IMR-90 (cell line): Measurements from ENCODE around the gene ZSCAN23. TPM values are rescaled to one million over a fixed set of nuclear protein-coding genes. Genes with fewer than 3 reads are reported as not detected.

Experiments used
- ATAC-seq: fragments of 200-7000 bp; cut with Tn5 transposase; 2 replicates; pipeline ENCODE4 v1.9.1; 2020; ENCODE audit warnings: low read depth, mild to moderate bottlenecking, moderate library complexity
- BruUV-seq: library from RNA; stranded (reverse); fragments of 400-500 nt; replicated peaks from 2 replicates; lab custom pipeline; 2021; lab: Mats Ljungman, UMichigan
- CTCF ChIA-PET: fragments of 300-600 bp; formaldehyde crosslinking; extraction: SDS; loops from one replicate; lab custom pipeline; 2021; ENCODE audit warnings: antibody characterized with exemption; lab: Yijun Ruan, JAX
- POLR2A ChIA-PET: fragments of 300-600 bp; sonication (Branson Sonifier 250); formaldehyde crosslinking; loops from one replicate; lab custom pipeline; 2022; ENCODE audit warnings: antibody characterized with exemption; ENCODE audit not compliant: unreplicated experiment; lab: Charles Lee
- DNase-seq: peaks from one replicate; pipeline ENCODE4 v3.0.0; 2013
- H2AFZ ChIP-seq: replicated peaks from 2 replicates; pipeline ENCODE3; 2013; ENCODE audit warnings: low read length, mild to moderate bottlenecking; ENCODE audit not compliant: poor library complexity
- H2AK5ac ChIP-seq: 2 replicates; pipeline ENCODE4 v1.6.1; 2013; ENCODE audit warnings: low read depth, low read length, inconsistent platforms
- H2AK9ac ChIP-seq: replicated peaks from 2 replicates; pipeline ENCODE3; 2013; ENCODE audit warnings: mild to moderate bottlenecking, low read depth, low read length, moderate library complexity; ENCODE audit not compliant: poor library complexity
- H2BK120ac ChIP-seq: 2 replicates; pipeline ENCODE4 v1.6.1; 2013; ENCODE audit warnings: low read depth, low read length, inconsistent platforms
- H2BK15ac ChIP-seq: 3 replicates; pipeline ENCODE4 v1.6.1; 2013; ENCODE audit warnings: low read depth, low read length, inconsistent platforms
- H2BK20ac ChIP-seq: 2 replicates; pipeline ENCODE4 v1.6.1; 2013; ENCODE audit warnings: low read depth, mild to moderate bottlenecking, inconsistent platforms, low read length, moderate library complexity
- H2BK5ac ChIP-seq: 2 replicates; pipeline ENCODE4 v1.6.1; 2013; ENCODE audit warnings: mild to moderate bottlenecking, low read depth, low read length, inconsistent platforms; ENCODE audit not compliant: poor library complexity, severe bottlenecking
- H3K14ac ChIP-seq: replicated peaks from 2 replicates; pipeline ENCODE4 v1.6.1; 2013; ENCODE audit warnings: low read depth, low read length, inconsistent platforms
- H3K18ac ChIP-seq: 2 replicates; pipeline ENCODE4 v1.6.1; 2013; ENCODE audit warnings: low read depth, low read length, control low read depth
- H3K23ac ChIP-seq: 2 replicates; pipeline ENCODE4 v1.6.1; 2013; ENCODE audit warnings: low read depth, low read length, inconsistent platforms
- H3K27ac ChIP-seq: 2 replicates; pipeline ENCODE4 v1.5.1; 2013; ENCODE audit warnings: mild to moderate bottlenecking, control low read depth, low read length; ENCODE audit not compliant: insufficient read depth
- H3K27me3 ChIP-seq: 2 replicates; pipeline ENCODE4 v1.6.1; 2013; ENCODE audit warnings: low read length; ENCODE audit not compliant: control insufficient read depth, insufficient read depth
- H3K36me3 ChIP-seq: 2 replicates; pipeline ENCODE4 v1.6.1; 2013; ENCODE audit warnings: low read length, mixed read lengths; ENCODE audit not compliant: control insufficient read depth, insufficient read depth
- H3K4ac ChIP-seq: 2 replicates; pipeline ENCODE4 v1.6.1; 2013; ENCODE audit warnings: low read depth, low read length, inconsistent platforms
- H3K4me1 ChIP-seq: 2 replicates; pipeline ENCODE4 v1.6.1; 2013; ENCODE audit warnings: low read length, mixed read lengths; ENCODE audit not compliant: control insufficient read depth, insufficient read depth
- H3K4me2 ChIP-seq: 2 replicates; pipeline ENCODE4 v1.6.1; 2013; ENCODE audit warnings: low read depth, mild to moderate bottlenecking, control low read depth, low read length, moderate library complexity
- H3K4me3 ChIP-seq: 2 replicates; pipeline ENCODE4 v1.5.1; 2013; ENCODE audit warnings: low read depth, mild to moderate bottlenecking, control low read depth, low read length, moderate library complexity; ENCODE audit not compliant: insufficient read depth
- H3K56ac ChIP-seq: 2 replicates; pipeline ENCODE4 v1.6.1; 2013; ENCODE audit warnings: low read length, inconsistent platforms; ENCODE audit not compliant: insufficient read depth; ENCODE audit errors: extremely low read depth
- H3K79me1 ChIP-seq, 2 experiments: 2 replicates each; pipeline ENCODE4 v1.6.1; 2013; ENCODE audit warnings: low read length in 2 of 2, inconsistent platforms in 1 of 2, low read depth in 1 of 2
- H3K9ac ChIP-seq: 2 replicates; pipeline ENCODE4 v1.6.1; 2013; ENCODE audit warnings: low read depth, low read length, control low read depth
- H3K9me1 ChIP-seq: 2 replicates; pipeline ENCODE4 v1.6.1; 2013; ENCODE audit warnings: low read length, inconsistent platforms; ENCODE audit not compliant: insufficient read depth
- H3K9me3 ChIP-seq: 2 replicates; pipeline ENCODE4 v1.6.1; 2013; ENCODE audit warnings: low read length; ENCODE audit not compliant: control insufficient read depth, insufficient read depth
- H4K20me1 ChIP-seq: 2 replicates; pipeline ENCODE4 v1.6.1; 2013; ENCODE audit warnings: low read length, inconsistent platforms; ENCODE audit not compliant: insufficient read depth
- H4K5ac ChIP-seq: 2 replicates; pipeline ENCODE4 v1.6.1; 2013; ENCODE audit warnings: mild to moderate bottlenecking, low read depth, low read length, control low read depth
- H4K8ac ChIP-seq, 2 experiments: 2 replicates each; pipeline ENCODE4 v1.6.1; 2013; ENCODE audit warnings: low read depth in 2 of 2, low read length in 2 of 2, control low read depth in 1 of 2, inconsistent platforms in 1 of 2
- H4K91ac ChIP-seq: 2 replicates; pipeline ENCODE4 v1.6.1; 2013; ENCODE audit warnings: low read depth, low read length, inconsistent platforms; ENCODE audit not compliant: insufficient read depth
- BHLHE40 ChIP-seq: fragments of 150-350 bp; IDR thresholded peaks from 2 replicates; pipeline ENCODE4 v1.6.1; 2016; ENCODE audit warnings: mild to moderate bottlenecking, low read depth, low read length
- CEBPB ChIP-seq: IDR thresholded peaks from 2 replicates; pipeline ENCODE4 v1.6.1; 2012; ENCODE audit warnings: low read depth, low read length, improper control_type of control experiment
- CHD1 ChIP-seq: IDR thresholded peaks from 2 replicates; pipeline ENCODE4 v1.6.1; 2012; ENCODE audit warnings: low read depth, low read length, improper control_type of control experiment
- MAFK ChIP-seq: IDR thresholded peaks from 2 replicates; pipeline ENCODE4 v1.6.1; 2012; ENCODE audit warnings: low read depth, low read length, improper control_type of control experiment
- MXI1 ChIP-seq: IDR thresholded peaks from 2 replicates; pipeline ENCODE4 v1.6.1; 2012; ENCODE audit warnings: low read depth, mild to moderate bottlenecking, low read length, moderate library complexity, borderline replicate concordance
- NFE2L2 ChIP-seq: fragments of 150-350 bp; IDR thresholded peaks from 2 replicates; pipeline ENCODE4 v1.6.1; 2016; ENCODE audit warnings: low read depth, mild to moderate bottlenecking, low read length
- POLR2A ChIP-seq: IDR thresholded peaks from 2 replicates; pipeline ENCODE4 v1.6.1; 2012; ENCODE audit warnings: mild to moderate bottlenecking, low read depth, low read length
- RAD21 ChIP-seq: IDR thresholded peaks from 2 replicates; pipeline ENCODE4 v1.6.1; 2012; ENCODE audit warnings: low read length, improper control_type of control experiment
- RCOR1 ChIP-seq: IDR thresholded peaks from 2 replicates; pipeline ENCODE4 v1.6.1; 2012; ENCODE audit warnings: mild to moderate bottlenecking, low read length, improper control_type of control experiment; ENCODE audit not compliant: insufficient replicate concordance
- RFX5 ChIP-seq: IDR thresholded peaks from 2 replicates; pipeline ENCODE4 v1.8.0; 2012; ENCODE audit warnings: low read depth, mild to moderate bottlenecking, low read length, moderate library complexity
- WGBS, 2 experiments: methylation state at CpG; one replicate each; pipeline versions ENCODE4 v1.1.5 to v1.1.7; 2013; ENCODE audit warnings: missing lambda C conversion rate in 2 of 2; ENCODE audit not compliant: insufficient read length in 1 of 2; ENCODE audit errors: extremely low coverage in 2 of 2; 5-methylcytosine and 5-hydroxymethylcytosine counted together
- dilution Hi-C: fragments of 300-500 bp; cut with HindIII; formaldehyde crosslinking; loops from one replicate; pipeline ENCODE4 v1.14.3; 2018; ENCODE audit warnings: low sequenced_read_pairs; ENCODE audit not compliant: unreplicated experiment
- in situ Hi-C: fragments of 300-500 bp; cut with MboI; formaldehyde crosslinking; loops from 3 replicates; pipeline ENCODE4 v1.14.3; 2019; ENCODE audit warnings: low sequenced_read_pairs, inconsistent platforms, mixed read lengths
- intact Hi-C: fragments of 100-400 bp; cut with micrococcal nuclease; formaldehyde crosslinking; loops from 2 replicates; pipeline ENCODE4 v1.10.0; 2022
- polyA plus RNA-seq, 3 experiments: library from polyadenylated mRNA; depleted of rRNA; stranded (reverse); fragments of >200 nt; gene quantifications; 2 replicates each; pipeline ENCODE4 v1.2.3, GENCODE V29; 2012; ENCODE audit warnings: low replicate concordance in 1 of 3
- total RNA-seq: library from RNA; depleted of rRNA; stranded (reverse); fragments of >200 nt; gene quantifications from 2 replicates; pipeline ENCODE4 v1.2.3, GENCODE V29; 2012
- TF ChIP-seq, protein P1 (sequence below): fragments of 150-350 bp; IDR thresholded peaks from 2 replicates; pipeline ENCODE4 v1.6.1; 2016; ENCODE audit warnings: low read depth, mild to moderate bottlenecking, low read length, moderate library complexity, borderline replicate concordance
- TF ChIP-seq, protein P2 (sequence below): fragments of 150-350 bp; IDR thresholded peaks from 2 replicates; pipeline ENCODE4 v1.6.1; 2017; ENCODE audit warnings: mild to moderate bottlenecking, antibody characterized with exemption, low read length, low read depth
- TF ChIP-seq, protein P3 (sequence below): conservative IDR thresholded peaks from 2 replicates; pipeline ENCODE4 v1.5.1; 2012; ENCODE audit warnings: mild to moderate bottlenecking, low read depth, low read length, improper control_type of control experiment

The ZSCAN23 gene
- total and polyA plus RNA-seq, 2 of the 4 experiments (the other 2 are of a cell fraction), result 1.7 to 8.4 TPM

DNA sequence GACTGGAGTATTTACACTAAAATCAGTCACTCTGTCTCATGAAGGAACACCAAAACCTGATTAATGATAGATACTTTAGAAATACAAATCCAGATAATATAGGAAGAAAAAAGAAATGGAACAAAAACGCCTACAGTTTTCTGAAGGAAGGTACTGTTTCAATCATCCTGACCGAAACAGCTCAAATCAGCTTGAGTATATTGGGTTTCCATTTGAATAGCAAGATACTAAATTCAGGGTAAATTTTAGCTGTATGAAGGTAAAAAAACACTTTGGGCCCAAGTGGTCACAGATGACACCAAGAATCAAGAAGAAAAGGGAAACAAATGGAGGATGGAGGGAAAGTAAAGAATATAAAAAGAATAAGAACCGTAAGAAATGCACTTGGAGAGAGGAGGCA lies 6.9 kb downstream of the ZSCAN23 start:
- no peak overlapping the region for H2AK5ac ChIP-seq
- no peaks in the 10 kb centered on the region for H3K9me3 ChIP-seq
- ChIA-PET POLR2A (no interaction called here), CTCF (no interaction called here)
- H2BK15ac ChIP-seq, result no peak overlapping the region
- H3K27ac ChIP-seq, result no peak overlapping the region
- H2BK120ac ChIP-seq, result no peak overlapping the region
- no peak overlapping the region for H3K4me3 ChIP-seq
- H3K14ac ChIP-seq, result no peak overlapping the region
- H2BK5ac ChIP-seq, result no peak overlapping the region
- no peak overlapping the region for H2AFZ ChIP-seq
- dilution Hi-C loops (no loop called here), intact Hi-C loops (no loop called here), in situ Hi-C loops (no loop called here)
- peaks cover 14% of the 10 kb centered on the region for H3K36me3 ChIP-seq
- no peak overlapping the region for H2BK20ac ChIP-seq
- BruUV-seq, result no TSS peak
- H2AK9ac ChIP-seq, result no peak overlapping the region
- H4K91ac ChIP-seq, result no peak overlapping the region
- H3K27me3 ChIP-seq, result no peaks in the 10 kb centered on the region
- H4K8ac ChIP-seq, result no peak overlapping the region
- no peaks in the 10 kb centered on the region for H3K4me1 ChIP-seq
- no peak overlapping the region for H3K23ac ChIP-seq
- ATAC-seq, result no peak
- no peak overlapping the region for H3K4me2 ChIP-seq
- H4K20me1 ChIP-seq, result no peaks in the 10 kb centered on the region
- TF ChIP-seq CEBPB (no peak), RCOR1 (no peak), POLR2A (no peak), BHLHE40 (no peak), MAFK (no peak), RFX5 (no peak), CHD1 (no peak), RAD21 (no peak), NFE2L2 (no peak), MXI1 (no peak)
- TF ChIP-seq, protein P1, sequence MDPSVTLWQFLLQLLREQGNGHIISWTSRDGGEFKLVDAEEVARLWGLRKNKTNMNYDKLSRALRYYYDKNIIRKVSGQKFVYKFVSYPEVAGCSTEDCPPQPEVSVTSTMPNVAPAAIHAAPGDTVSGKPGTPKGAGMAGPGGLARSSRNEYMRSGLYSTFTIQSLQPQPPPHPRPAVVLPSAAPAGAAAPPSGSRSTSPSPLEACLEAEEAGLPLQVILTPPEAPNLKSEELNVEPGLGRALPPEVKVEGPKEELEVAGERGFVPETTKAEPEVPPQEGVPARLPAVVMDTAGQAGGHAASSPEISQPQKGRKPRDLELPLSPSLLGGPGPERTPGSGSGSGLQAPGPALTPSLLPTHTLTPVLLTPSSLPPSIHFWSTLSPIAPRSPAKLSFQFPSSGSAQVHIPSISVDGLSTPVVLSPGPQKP, result no peak
- TF ChIP-seq, protein P2, sequence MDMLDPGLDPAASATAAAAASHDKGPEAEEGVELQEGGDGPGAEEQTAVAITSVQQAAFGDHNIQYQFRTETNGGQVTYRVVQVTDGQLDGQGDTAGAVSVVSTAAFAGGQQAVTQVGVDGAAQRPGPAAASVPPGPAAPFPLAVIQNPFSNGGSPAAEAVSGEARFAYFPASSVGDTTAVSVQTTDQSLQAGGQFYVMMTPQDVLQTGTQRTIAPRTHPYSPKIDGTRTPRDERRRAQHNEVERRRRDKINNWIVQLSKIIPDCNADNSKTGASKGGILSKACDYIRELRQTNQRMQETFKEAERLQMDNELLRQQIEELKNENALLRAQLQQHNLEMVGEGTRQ, result no peak
- TF ChIP-seq, protein P3, sequence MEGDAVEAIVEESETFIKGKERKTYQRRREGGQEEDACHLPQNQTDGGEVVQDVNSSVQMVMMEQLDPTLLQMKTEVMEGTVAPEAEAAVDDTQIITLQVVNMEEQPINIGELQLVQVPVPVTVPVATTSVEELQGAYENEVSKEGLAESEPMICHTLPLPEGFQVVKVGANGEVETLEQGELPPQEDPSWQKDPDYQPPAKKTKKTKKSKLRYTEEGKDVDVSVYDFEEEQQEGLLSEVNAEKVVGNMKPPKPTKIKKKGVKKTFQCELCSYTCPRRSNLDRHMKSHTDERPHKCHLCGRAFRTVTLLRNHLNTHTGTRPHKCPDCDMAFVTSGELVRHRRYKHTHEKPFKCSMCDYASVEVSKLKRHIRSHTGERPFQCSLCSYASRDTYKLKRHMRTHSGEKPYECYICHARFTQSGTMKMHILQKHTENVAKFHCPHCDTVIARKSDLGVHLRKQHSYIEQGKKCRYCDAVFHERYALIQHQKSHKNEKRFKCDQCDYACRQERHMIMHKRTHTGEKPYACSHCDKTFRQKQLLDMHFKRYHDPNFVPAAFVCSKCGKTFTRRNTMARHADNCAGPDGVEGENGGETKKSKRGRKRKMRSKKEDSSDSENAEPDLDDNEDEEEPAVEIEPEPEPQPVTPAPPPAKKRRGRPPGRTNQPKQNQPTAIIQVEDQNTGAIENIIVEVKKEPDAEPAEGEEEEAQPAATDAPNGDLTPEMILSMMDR, result no peak
- H3K9me1 ChIP-seq, result no peaks in the 10 kb centered on the region
- no peak for DNase-seq
- 89% methylated on average over 2 of the region's 3 CpGs; no CpG with 5 or more reads in 1 of the 2 experiments for WGBS, 2 experiments
- H4K5ac ChIP-seq, result no peak overlapping the region
- peaks cover 3 to 6% of the 10 kb centered on the region in 2 experiments; a peak in 2 of 4 replicates for H3K79me1 ChIP-seq
- no peak overlapping the region for H3K4ac ChIP-seq
- H3K9ac ChIP-seq, result no peak overlapping the region
- H3K18ac ChIP-seq, result no peak overlapping the region
- no peak overlapping the region for H3K56ac ChIP-seq
